ENCODE results near the gene SELE.

The SELE gene

DNA sequence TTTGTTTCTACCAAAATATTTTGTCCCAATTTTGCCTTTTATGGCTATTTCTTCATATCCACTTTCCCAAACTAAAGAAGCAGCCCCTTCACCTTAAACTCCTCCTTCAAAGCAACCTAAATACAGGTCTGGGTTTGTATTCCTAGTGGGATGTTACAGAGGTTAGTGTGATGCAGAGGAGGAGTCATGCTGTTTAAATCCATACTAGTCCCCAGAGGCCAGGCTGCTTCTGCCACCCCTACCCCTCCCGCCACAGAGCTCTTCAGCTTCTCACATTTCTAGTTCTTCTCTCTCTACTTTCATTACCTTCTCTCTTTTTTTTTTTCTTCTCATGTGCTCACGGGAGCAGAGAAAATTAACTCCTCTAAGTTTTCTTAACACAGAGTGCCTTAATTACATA lies 51.8 kb downstream of the SELE start:
- H3K27ac ChIP-seq (ENCODE audit: low read length): no peak overlapping the region
- no peak overlapping the region for H3K9ac ChIP-seq (ENCODE audit: low read length)
- TF ChIP-seq EZH2 (optimal IDR thresholded peaks at IDR 0.05; ENCODE audit: low read depth, low read length): no peak
- TF ChIP-seq EZH2phosphoT487 (IDR thresholded peaks at IDR 0.05; ENCODE audit: low read length): no peak
- TF ChIP-seq, protein P1, sequence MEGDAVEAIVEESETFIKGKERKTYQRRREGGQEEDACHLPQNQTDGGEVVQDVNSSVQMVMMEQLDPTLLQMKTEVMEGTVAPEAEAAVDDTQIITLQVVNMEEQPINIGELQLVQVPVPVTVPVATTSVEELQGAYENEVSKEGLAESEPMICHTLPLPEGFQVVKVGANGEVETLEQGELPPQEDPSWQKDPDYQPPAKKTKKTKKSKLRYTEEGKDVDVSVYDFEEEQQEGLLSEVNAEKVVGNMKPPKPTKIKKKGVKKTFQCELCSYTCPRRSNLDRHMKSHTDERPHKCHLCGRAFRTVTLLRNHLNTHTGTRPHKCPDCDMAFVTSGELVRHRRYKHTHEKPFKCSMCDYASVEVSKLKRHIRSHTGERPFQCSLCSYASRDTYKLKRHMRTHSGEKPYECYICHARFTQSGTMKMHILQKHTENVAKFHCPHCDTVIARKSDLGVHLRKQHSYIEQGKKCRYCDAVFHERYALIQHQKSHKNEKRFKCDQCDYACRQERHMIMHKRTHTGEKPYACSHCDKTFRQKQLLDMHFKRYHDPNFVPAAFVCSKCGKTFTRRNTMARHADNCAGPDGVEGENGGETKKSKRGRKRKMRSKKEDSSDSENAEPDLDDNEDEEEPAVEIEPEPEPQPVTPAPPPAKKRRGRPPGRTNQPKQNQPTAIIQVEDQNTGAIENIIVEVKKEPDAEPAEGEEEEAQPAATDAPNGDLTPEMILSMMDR (IDR thresholded peaks at IDR 0.05; ENCODE audit: low read length): no peak
- H3K9me2 ChIP-seq (replicated peaks; ENCODE audit: insufficient read depth, low read length): no peaks in the 10 kb centered on the region
- no peak overlapping the region for H3K4me2 ChIP-seq (ENCODE audit: low read depth, low read length)
- H3K79me2 ChIP-seq (ENCODE audit: low read length): no peaks in the 10 kb centered on the region
- H2AFZ ChIP-seq (ENCODE audit: low read length): no peak overlapping the region
- no peaks in the 10 kb centered on the region for H3K4me1 ChIP-seq (ENCODE audit: low read length)
- no peaks in the 10 kb centered on the region for H3K9me3 ChIP-seq (replicated peaks; ENCODE audit: insufficient read depth, low read length)
- no peaks in the 10 kb centered on the region for H3F3A ChIP-seq (ENCODE audit: insufficient read depth, low read length)
- no peak for DNase-seq
- no peaks in the 10 kb centered on the region for H4K20me1 ChIP-seq (ENCODE audit: insufficient read depth, low read length)
- no peaks in the 10 kb centered on the region for H3K36me3 ChIP-seq (replicated peaks; ENCODE audit: insufficient read depth, low read length)
- no peaks in the 10 kb centered on the region for H3K27me3 ChIP-seq (replicated peaks; ENCODE audit: insufficient read depth, low read length)
- H3K4me3 ChIP-seq (ENCODE audit: low read length): no peak overlapping the region

DNA sequence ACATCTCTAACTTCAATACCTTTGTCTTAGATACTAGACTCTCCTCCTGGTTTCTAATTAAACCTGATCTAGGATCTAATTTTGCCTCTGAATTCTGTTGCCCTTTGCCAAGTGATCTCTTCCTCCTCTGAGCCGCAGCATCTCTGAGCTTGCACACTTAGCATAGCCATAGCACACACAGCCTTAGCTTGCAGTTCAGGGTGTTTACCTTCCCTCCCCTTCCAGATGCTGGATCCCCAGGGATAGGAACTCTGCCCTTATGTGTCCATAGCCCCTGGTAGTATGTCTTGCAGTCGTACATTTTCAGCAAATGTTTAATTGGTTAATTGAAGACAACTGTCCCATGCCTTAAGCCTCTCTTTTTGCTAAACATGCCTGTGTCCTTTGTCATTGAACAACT lies 52.7 kb downstream of the SELE start:
- Histone ChIP-seq H3F3A (ENCODE audit: insufficient read depth, low read length) (no peaks in the 10 kb centered on the region), H3K4me2 (ENCODE audit: low read depth, low read length) (no peak overlapping the region), H3K4me1 (ENCODE audit: low read length) (no peaks in the 10 kb centered on the region), H2AFZ (ENCODE audit: low read length) (no peak overlapping the region), H3K36me3 (replicated peaks; ENCODE audit: insufficient read depth, low read length) (no peaks in the 10 kb centered on the region), H3K9ac (ENCODE audit: low read length) (no peak overlapping the region), H3K9me3 (replicated peaks; ENCODE audit: insufficient read depth, low read length) (no peaks in the 10 kb centered on the region), H3K9me2 (replicated peaks; ENCODE audit: insufficient read depth, low read length) (no peaks in the 10 kb centered on the region), H4K20me1 (ENCODE audit: insufficient read depth, low read length) (no peaks in the 10 kb centered on the region), H3K79me2 (ENCODE audit: low read length) (no peaks in the 10 kb centered on the region), H3K27me3 (replicated peaks; ENCODE audit: insufficient read depth, low read length) (no peaks in the 10 kb centered on the region), H3K4me3 (ENCODE audit: low read length) (no peak overlapping the region), H3K27ac (ENCODE audit: low read length) (no peak overlapping the region)
- TF ChIP-seq EZH2phosphoT487 (IDR thresholded peaks at IDR 0.05; ENCODE audit: low read length) (no peak), EZH2 (optimal IDR thresholded peaks at IDR 0.05; ENCODE audit: low read depth, low read length) (no peak)
- TF ChIP-seq, protein P1 (IDR thresholded peaks at IDR 0.05; ENCODE audit: low read length): no peak
- no peak for DNase-seq

DNA sequence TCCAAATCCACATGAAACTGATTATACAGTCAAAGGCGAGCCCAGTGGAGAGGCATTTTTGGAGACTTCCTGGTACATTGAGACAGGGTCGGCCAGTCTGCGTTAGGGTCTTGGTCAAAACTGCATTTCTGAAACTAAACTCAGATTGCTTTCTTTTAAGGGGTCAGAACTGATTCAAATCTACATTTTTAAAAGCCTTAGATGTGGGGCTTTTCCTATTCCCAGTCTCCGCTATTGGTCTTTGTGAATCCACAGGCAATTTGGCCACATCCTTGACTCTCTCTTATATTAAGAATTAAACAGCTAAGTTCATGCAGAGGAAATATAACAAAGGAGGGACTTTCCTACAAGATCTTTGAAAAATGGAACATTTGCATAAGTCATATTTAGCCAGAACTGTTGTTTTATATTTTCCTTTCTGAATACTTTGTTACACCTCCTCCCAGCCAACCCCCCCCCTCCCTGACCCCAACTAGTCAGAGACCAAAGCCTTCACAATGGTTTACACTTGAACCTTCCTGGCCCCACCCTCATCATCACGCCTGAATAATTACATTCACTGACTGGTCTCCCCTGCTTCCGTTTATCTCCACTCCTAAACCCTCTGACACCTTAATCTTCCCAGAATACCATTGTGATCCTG lies 53.4 kb downstream of the SELE start:
- H3K4me2 ChIP-seq (ENCODE audit: low read depth, low read length): no peak overlapping the region
- no peak overlapping the region for H3K4me3 ChIP-seq (ENCODE audit: low read length)
- H3K36me3 ChIP-seq (replicated peaks; ENCODE audit: insufficient read depth, low read length): no peaks in the 10 kb centered on the region
- H3K27me3 ChIP-seq (replicated peaks; ENCODE audit: insufficient read depth, low read length): no peaks in the 10 kb centered on the region
- no peaks in the 10 kb centered on the region for H3F3A ChIP-seq (ENCODE audit: insufficient read depth, low read length)
- H4K20me1 ChIP-seq (ENCODE audit: insufficient read depth, low read length): no peaks in the 10 kb centered on the region
- H3K79me2 ChIP-seq (ENCODE audit: low read length): no peaks in the 10 kb centered on the region
- no peak for DNase-seq
- H3K9me2 ChIP-seq (replicated peaks; ENCODE audit: insufficient read depth, low read length): no peaks in the 10 kb centered on the region
- no peak overlapping the region for H2AFZ ChIP-seq (ENCODE audit: low read length)
- no peak overlapping the region for H3K27ac ChIP-seq (ENCODE audit: low read length)
- H3K9ac ChIP-seq (ENCODE audit: low read length): no peak overlapping the region
- H3K9me3 ChIP-seq (replicated peaks; ENCODE audit: insufficient read depth, low read length): no peaks in the 10 kb centered on the region
- TF ChIP-seq, protein P1 (IDR thresholded peaks at IDR 0.05; ENCODE audit: low read length): no peak
- TF ChIP-seq EZH2phosphoT487 (IDR thresholded peaks at IDR 0.05; ENCODE audit: low read length): no peak
- TF ChIP-seq EZH2 (optimal IDR thresholded peaks at IDR 0.05; ENCODE audit: low read depth, low read length): no peak
- no peaks in the 10 kb centered on the region for H3K4me1 ChIP-seq (ENCODE audit: low read length)
